GM21526 (cell line): ENCODE data around the gene IFI6.
"Not testable (repeated sequence)": the region's sequence is repeated elsewhere in the genome, so short reads cannot be mapped to it uniquely, and the experiment has no call there.

ENCODE experiments used
- ATAC-seq: cut with Tn5 transposase; IDR thresholded peaks from one replicate; pipeline ENCODE4 v1.9.1; 2021; ENCODE audit warnings: moderate library complexity; ENCODE audit not compliant: unreplicated experiment, low FRiP score

The IFI6 gene

GRCh38 chr1:27671964-27672749 is at the start of gene IFI6:
Gene IFI6 (minus strand): TSS chr1:27672192. CDS start chr1:27669314, 2,878 bp downstream.
- peak; percentile 74 for ATAC-seq

- ATAC-seq: no peak
Observed at GRCh38 chr1:27719286-27720251, 47.6 kb upstream of the IFI6 start.

- no peak for ATAC-seq
Observed at GRCh38 chr1:27716262-27716895, 44.4 kb upstream of the IFI6 start.

GRCh38 chr1:27713869-27714513 is 42.0 kb upstream of the IFI6 start:
- no peak for ATAC-seq

GRCh38 chr1:27713139-27713725 is 41.2 kb upstream of the IFI6 start:
- no peak for ATAC-seq

- no peak for ATAC-seq
Observed at GRCh38 chr1:27710574-27710973, 38.6 kb upstream of the IFI6 start.

GRCh38 chr1:27705545-27705944 is 33.6 kb upstream of the IFI6 start:
- ATAC-seq: no peak

GRCh38 chr1:27704958-27705357 is 33.0 kb upstream of the IFI6 start:
- ATAC-seq: no peak

- ATAC-seq: not testable (repeated sequence)
Observed at GRCh38 chr1:27696835-27697234, 24.8 kb upstream of the IFI6 start.

- no peak for ATAC-seq
Observed at GRCh38 chr1:27690183-27690582, 18.2 kb upstream of the IFI6 start.

GRCh38 chr1:27689423-27690173 is 17.6 kb upstream of the IFI6 start:
- ATAC-seq: no peak

- no peak for ATAC-seq
Observed at GRCh38 chr1:27687906-27688305, 15.9 kb upstream of the IFI6 start.

GRCh38 chr1:27686223-27686990 is 14.4 kb upstream of the IFI6 start:
- ATAC-seq: no peak

GRCh38 chr1:27684176-27684575 is 12.2 kb upstream of the IFI6 start:
- ATAC-seq: no peak

- ATAC-seq: no peak
Observed at GRCh38 chr1:27682351-27682944, 10.5 kb upstream of the IFI6 start.

GRCh38 chr1:27681580-27681979 is 9.6 kb upstream of the IFI6 start:
- not testable (repeated sequence) for ATAC-seq

- not testable (repeated sequence) for ATAC-seq
Observed at GRCh38 chr1:27680225-27680791, 8.3 kb upstream of the IFI6 start.

GRCh38 chr1:27678747-27679146 is 6.8 kb upstream of the IFI6 start:
- no peak for ATAC-seq
